SK-N-SH treated with all-trans-retinoic acid at 6 μM for 48 hours (cell line): ENCODE measurements around the gene UGT1A6.
"Not testable (repeated sequence)": the region's sequence is repeated elsewhere in the genome, so short reads cannot be mapped to it uniquely, and the experiment has no call there.

Experiments used
- ARNTL ChIP-seq: fragments of 450-650 bp; formaldehyde crosslinking; IDR thresholded peaks from 2 replicates; pipeline ENCODE4 v1.5.0; 2020; ENCODE audit warnings: low read depth, mild to moderate bottlenecking, moderate library complexity, borderline replicate concordance
- RARB ChIP-seq: fragments of 250-450 bp; sonication (Bioruptor Pico); IDR thresholded peaks from 2 replicates; pipeline ENCODE4 v1.8.0; 2021; ENCODE audit warnings: mild to moderate bottlenecking, moderate library complexity
- ZFP3 ChIP-seq: fragments of 250-450 bp; sonication (Bioruptor Pico); IDR thresholded peaks from 2 replicates; pipeline ENCODE4 v1.5.0; 2020; ENCODE audit warnings: mild to moderate bottlenecking, moderate library complexity
- ZNF70 ChIP-seq: fragments of 450-650 bp; formaldehyde crosslinking; IDR thresholded peaks from 2 replicates; pipeline ENCODE4 v1.5.0; 2020; ENCODE audit warnings: mild to moderate bottlenecking, moderate library complexity
- ZNF8 ChIP-seq: fragments of 450-650 bp; formaldehyde crosslinking; IDR thresholded peaks from 2 replicates; pipeline ENCODE4 v1.5.0; 2020; ENCODE audit warnings: mild to moderate bottlenecking, moderate library complexity
- TF ChIP-seq, protein P1 (sequence below): fragments of 250-450 bp; sonication (Bioruptor Pico); IDR thresholded peaks from 2 replicates; pipeline ENCODE4 v1.8.0; 2021; ENCODE audit warnings: low read depth, mild to moderate bottlenecking, moderate library complexity, borderline replicate concordance

DNA sequence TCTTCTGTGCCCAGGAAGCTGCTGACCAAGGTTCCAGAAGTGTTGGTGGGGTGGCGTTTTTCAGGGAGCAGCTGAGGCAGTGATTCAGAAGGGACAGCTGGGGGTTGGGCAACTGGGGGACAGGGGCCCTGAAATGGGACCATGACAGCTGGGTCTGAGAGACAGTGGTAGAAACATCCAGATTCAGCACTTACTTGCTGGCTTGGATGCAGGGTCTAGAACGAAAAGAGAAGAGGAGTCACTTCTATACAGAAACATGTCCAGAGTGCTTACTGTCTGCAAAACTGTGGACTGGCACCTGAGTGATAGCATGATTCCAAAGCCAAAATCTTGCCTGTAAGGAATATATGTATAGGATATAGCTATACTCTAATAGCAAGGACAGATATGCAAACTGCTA, 53.1 kb downstream of the UGT1A6 start:
- TF ChIP-seq RARB (CRISPR knock-in tag); ZNF8; ZNF70 (CRISPR knock-in tag); ARNTL; ZFP3: not testable (repeated sequence)
- TF ChIP-seq, protein P1, sequence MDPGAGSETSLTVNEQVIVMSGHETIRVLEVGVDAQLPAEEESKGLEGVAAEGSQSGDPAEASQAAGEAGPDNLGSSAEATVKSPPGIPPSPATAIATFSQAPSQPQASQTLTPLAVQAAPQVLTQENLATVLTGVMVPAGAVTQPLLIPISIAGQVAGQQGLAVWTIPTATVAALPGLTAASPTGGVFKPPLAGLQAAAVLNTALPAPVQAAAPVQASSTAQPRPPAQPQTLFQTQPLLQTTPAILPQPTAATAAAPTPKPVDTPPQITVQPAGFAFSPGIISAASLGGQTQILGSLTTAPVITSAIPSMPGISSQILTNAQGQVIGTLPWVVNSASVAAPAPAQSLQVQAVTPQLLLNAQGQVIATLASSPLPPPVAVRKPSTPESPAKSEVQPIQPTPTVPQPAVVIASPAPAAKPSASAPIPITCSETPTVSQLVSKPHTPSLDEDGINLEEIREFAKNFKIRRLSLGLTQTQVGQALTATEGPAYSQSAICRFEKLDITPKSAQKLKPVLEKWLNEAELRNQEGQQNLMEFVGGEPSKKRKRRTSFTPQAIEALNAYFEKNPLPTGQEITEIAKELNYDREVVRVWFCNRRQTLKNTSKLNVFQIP (CRISPR knock-in tag): not testable (repeated sequence)
